CD14-positive monocyte (primary cell): Measurements from ENCODE around the gene COL25A1. TPM values are rescaled to one million over a fixed set of nuclear protein-coding genes. Genes with fewer than 3 reads are reported as not detected.
"Not testable (repeated sequence)": the region's sequence is repeated elsewhere in the genome, so short reads cannot be mapped to it uniquely, and the experiment has no call there.

ENCODE experiments used
- DNase-seq, 3 donors: peaks; one replicate each; pipeline ENCODE4 v3.0.0-alpha.2; 2011 to 2022
- H2AFZ ChIP-seq: 2 replicates; pipeline ENCODE4 v1.6.0; 2012; ENCODE audit warnings: mild to moderate bottlenecking, low read depth, low read length, inconsistent platforms; ENCODE audit not compliant: insufficient read depth, poor library complexity, severe bottlenecking
- H3K27ac ChIP-seq, 2 donors: 1 replicate in 1 of 2; 2 replicates in 1 of 2; pipeline ENCODE4 v1.5.1; 2012 to 2013; ENCODE audit warnings: low read length in 2 of 2, control low read depth in 1 of 2, inconsistent platforms in 1 of 2, low read depth in 1 of 2, mild to moderate bottlenecking in 1 of 2
- H3K27me3 ChIP-seq, 2 donors: one replicate each; pipeline versions ENCODE4 v1.6.0 to v1.6.1; 2011 to 2013; ENCODE audit warnings: low read length in 2 of 2; ENCODE audit not compliant: control insufficient read depth in 2 of 2, insufficient read depth in 2 of 2
- H3K36me3 ChIP-seq, 2 donors: replicated peaks in 1 of 2; 1 replicate in 1 of 2; 2 replicates in 1 of 2; pipeline versions ENCODE4 v1.5.1 to v1.6.1; 2012 to 2013; ENCODE audit warnings: low read length in 2 of 2, control low read depth in 1 of 2, inconsistent platforms in 1 of 2, mild to moderate bottlenecking in 1 of 2; ENCODE audit not compliant: insufficient read depth in 2 of 2, control insufficient read depth in 1 of 2
- H3K4me1 ChIP-seq, 2 donors: 1 replicate in 1 of 2; 2 replicates in 1 of 2; pipeline versions ENCODE4 v1.5.1 to v1.6.1; 2012 to 2013; ENCODE audit warnings: low read length in 2 of 2, control low read depth in 1 of 2, inconsistent platforms in 1 of 2, mild to moderate bottlenecking in 1 of 2, moderate library complexity in 1 of 2; ENCODE audit not compliant: insufficient read depth in 2 of 2, control insufficient read depth in 1 of 2
- H3K4me2 ChIP-seq: replicated peaks from 2 replicates; pipeline ENCODE3; 2012; ENCODE audit warnings: low read length, moderate library complexity, mild to moderate bottlenecking; ENCODE audit not compliant: poor library complexity, severe bottlenecking; ENCODE audit errors: extremely low read depth
- H3K4me3 ChIP-seq, 3 experiments: fragments of 200-600 bp in 1 of 3; sonication (generic) in 1 of 3; replicated peaks in 1 of 3; 1 replicate in 2 of 3; 2 replicates in 1 of 3; pipeline ENCODE4 v1.5.1; 2011 to 2013; ENCODE audit warnings: low read length in 3 of 3, mild to moderate bottlenecking in 3 of 3, control low read depth in 2 of 3, low read depth in 2 of 3, inconsistent platforms in 1 of 3, moderate library complexity in 1 of 3
- H3K79me2 ChIP-seq: 2 replicates; pipeline ENCODE4 v1.6.0; 2012; ENCODE audit warnings: mild to moderate bottlenecking, control low read depth, inconsistent platforms, low read length, moderate library complexity; ENCODE audit not compliant: insufficient read depth
- H3K9ac ChIP-seq: 2 replicates; pipeline ENCODE4 v1.6.0; 2017; ENCODE audit warnings: low read length, mild to moderate bottlenecking; ENCODE audit not compliant: insufficient read depth, poor library complexity, severe bottlenecking
- H3K9me3 ChIP-seq, 2 donors: replicated peaks in 1 of 2; 1 replicate in 1 of 2; 2 replicates in 1 of 2; pipeline versions ENCODE4 v1.5.1 to v1.6.1; 2012 to 2013; ENCODE audit warnings: low read length in 2 of 2, control low read depth in 1 of 2; ENCODE audit not compliant: control insufficient read depth in 1 of 2, insufficient read depth in 1 of 2
- H4K20me1 ChIP-seq: 2 replicates; pipeline ENCODE4 v1.6.0; 2012; ENCODE audit warnings: mild to moderate bottlenecking, low read length, control low read depth, moderate library complexity; ENCODE audit not compliant: insufficient read depth
- H3K27ac Mint-ChIP-seq, 7 donors: one replicate each; pipeline ENCODE4 v1.8.0; 2020; ENCODE audit warnings: mild to moderate bottlenecking in 7 of 7, mixed read lengths in 7 of 7, moderate library complexity in 6 of 7, inconsistent platforms in 2 of 7
- H3K27me3 Mint-ChIP-seq, 3 donors: one replicate each; pipeline ENCODE4 v1.8.0; 2021 to 2022; ENCODE audit warnings: low read depth in 3 of 3, mild to moderate bottlenecking in 3 of 3, mixed read lengths in 3 of 3, moderate library complexity in 3 of 3, inconsistent platforms in 1 of 3
- H3K36me3 Mint-ChIP-seq, 2 donors: one replicate each; pipeline ENCODE4 v1.8.0; 2020; ENCODE audit warnings: mixed read lengths in 2 of 2, inconsistent platforms in 1 of 2, mild to moderate bottlenecking in 1 of 2
- H3K4me1 Mint-ChIP-seq: one replicate; pipeline ENCODE4 v1.8.0; 2020; ENCODE audit warnings: mild to moderate bottlenecking, mixed read lengths
- H3K4me3 Mint-ChIP-seq, 2 donors: one replicate each; pipeline ENCODE4 v1.8.0; 2020; ENCODE audit warnings: mild to moderate bottlenecking in 2 of 2, mixed read lengths in 2 of 2, moderate library complexity in 1 of 2
- H3K9me3 Mint-ChIP-seq, 7 donors: one replicate each; pipeline ENCODE4 v1.8.0; 2020 to 2022; ENCODE audit warnings: mixed read lengths in 7 of 7, mild to moderate bottlenecking in 6 of 7, moderate library complexity in 6 of 7, inconsistent platforms in 2 of 7
- WGBS: methylation state at CpG from one replicate; pipeline ENCODE4 v1.1.5; 2013; ENCODE audit warnings: missing lambda C conversion rate; ENCODE audit not compliant: insufficient coverage; 5-methylcytosine and 5-hydroxymethylcytosine counted together
- intact Hi-C, 2 donors: fragments of 100-400 bp; cut with micrococcal nuclease; formaldehyde crosslinking; loops; one replicate each; pipeline versions ENCODE4 v1.15.0 to v1.15.1; 2023
- polyA plus RNA-seq, 3 donors: library from polyadenylated mRNA; depleted of rRNA in 1 of 3; unstranded in 2 of 3; stranded (reverse) in 1 of 3; fragments of 300-500 nt in 2 of 3; fragments of >200 nt in 1 of 3; fragmentation: Illumina TruSeq in 2 of 3; gene quantifications; 1 replicate in 2 of 3; 2 replicates in 1 of 3; pipeline ENCODE4 v1.2.3, GENCODE V29; 2012 to 2021
- TF ChIP-seq, protein P1 (sequence below): fragments of 200-600 bp; IDR thresholded peaks from one replicate; pipeline ENCODE4 v1.8.0; 2022; ENCODE audit warnings: antibody characterized with exemption, mild to moderate bottlenecking

Gene COL25A1
- polyA plus RNA-seq, 3 donors = not detected

DNA sequence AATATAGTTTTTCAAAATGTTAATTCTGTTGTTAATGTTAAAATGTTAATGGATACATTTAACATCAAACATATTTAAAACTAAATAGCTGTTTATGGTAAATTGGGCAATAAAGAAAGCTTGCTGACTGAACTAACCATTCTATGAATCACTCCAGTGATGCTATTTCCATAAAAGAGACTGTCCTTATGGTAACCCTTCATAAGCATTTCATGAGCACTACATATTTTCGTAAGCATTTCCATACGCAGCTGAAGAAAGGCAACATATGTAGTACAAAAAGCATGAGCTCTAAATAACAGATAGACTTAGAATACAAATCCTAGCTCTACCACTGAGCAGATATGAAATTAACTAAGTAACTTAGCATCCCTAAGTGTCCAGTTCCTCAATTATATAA is 188.9 kb downstream of the COL25A1 start:
- no peaks in the 10 kb centered on the region for H3K27me3 Mint-ChIP-seq
- no peak overlapping the region for H3K27ac Mint-ChIP-seq
- DNase-seq = no peak
- WGBS = no CpG with 5 or more reads among the region's 2 CpGs
- intact Hi-C loops = no loop called here
- H3K36me3 Mint-ChIP-seq = no peaks in the 10 kb centered on the region
- H3K4me3 Mint-ChIP-seq = no peak overlapping the region
- Histone ChIP-seq H3K9ac (no peak overlapping the region), H4K20me1 (no peaks in the 10 kb centered on the region), H3K4me1 (no peaks in the 10 kb centered on the region), H3K27me3 (no peaks in the 10 kb centered on the region), H3K4me2 (no peak overlapping the region), H3K79me2 (no peaks in the 10 kb centered on the region), H3K4me3 (no peak overlapping the region), H3K27ac (no peak overlapping the region), H3K36me3 (no peaks in the 10 kb centered on the region), H3K9me3 (no peaks in the 10 kb centered on the region), H2AFZ (no peak overlapping the region)
- H3K9me3 Mint-ChIP-seq = peaks cover 0 to 2% (median 0%) of the 10 kb centered on the region in 7 donors
- TF ChIP-seq, protein P1, sequence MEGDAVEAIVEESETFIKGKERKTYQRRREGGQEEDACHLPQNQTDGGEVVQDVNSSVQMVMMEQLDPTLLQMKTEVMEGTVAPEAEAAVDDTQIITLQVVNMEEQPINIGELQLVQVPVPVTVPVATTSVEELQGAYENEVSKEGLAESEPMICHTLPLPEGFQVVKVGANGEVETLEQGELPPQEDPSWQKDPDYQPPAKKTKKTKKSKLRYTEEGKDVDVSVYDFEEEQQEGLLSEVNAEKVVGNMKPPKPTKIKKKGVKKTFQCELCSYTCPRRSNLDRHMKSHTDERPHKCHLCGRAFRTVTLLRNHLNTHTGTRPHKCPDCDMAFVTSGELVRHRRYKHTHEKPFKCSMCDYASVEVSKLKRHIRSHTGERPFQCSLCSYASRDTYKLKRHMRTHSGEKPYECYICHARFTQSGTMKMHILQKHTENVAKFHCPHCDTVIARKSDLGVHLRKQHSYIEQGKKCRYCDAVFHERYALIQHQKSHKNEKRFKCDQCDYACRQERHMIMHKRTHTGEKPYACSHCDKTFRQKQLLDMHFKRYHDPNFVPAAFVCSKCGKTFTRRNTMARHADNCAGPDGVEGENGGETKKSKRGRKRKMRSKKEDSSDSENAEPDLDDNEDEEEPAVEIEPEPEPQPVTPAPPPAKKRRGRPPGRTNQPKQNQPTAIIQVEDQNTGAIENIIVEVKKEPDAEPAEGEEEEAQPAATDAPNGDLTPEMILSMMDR = no peak
- no peaks in the 10 kb centered on the region for H3K4me1 Mint-ChIP-seq

DNA sequence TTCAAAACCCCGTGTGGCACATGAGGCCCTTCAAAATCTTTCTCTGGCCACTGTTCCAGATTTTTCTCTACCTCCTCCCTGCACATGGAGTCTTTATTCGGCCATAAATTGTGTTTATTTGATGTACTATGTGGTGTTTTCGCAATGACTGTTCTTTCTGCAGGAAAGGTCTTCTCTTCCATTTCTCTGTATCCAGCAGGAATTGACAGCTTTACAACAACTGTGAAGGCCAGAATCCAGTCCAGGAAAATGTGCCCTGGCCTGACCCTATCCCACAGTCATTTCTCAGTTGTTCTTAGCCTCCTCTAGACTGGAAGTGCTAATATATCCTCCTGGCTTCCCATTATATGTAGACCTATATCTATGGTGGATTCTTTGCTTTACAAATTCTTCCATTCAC is 191.4 kb downstream of the COL25A1 start:
- H3K4me1 Mint-ChIP-seq = no peaks in the 10 kb centered on the region
- no peaks in the 10 kb centered on the region for H4K20me1 ChIP-seq
- H3K9ac ChIP-seq = no peak overlapping the region
- peaks cover 0 to 2% (median 0%) of the 10 kb centered on the region in 7 donors for H3K9me3 Mint-ChIP-seq
- no peaks in the 10 kb centered on the region for H3K79me2 ChIP-seq
- no peaks in the 10 kb centered on the region for H3K36me3 ChIP-seq
- H3K27ac Mint-ChIP-seq = no peak overlapping the region
- H3K9me3 ChIP-seq = no peaks in the 10 kb centered on the region
- no peak overlapping the region for H3K4me3 ChIP-seq
- H3K4me1 ChIP-seq = no peaks in the 10 kb centered on the region
- TF ChIP-seq, protein P1 = no peak
- no CpG with 5 or more reads among the region's 3 CpGs for WGBS
- intact Hi-C loops = no loop called here
- H3K27me3 Mint-ChIP-seq = no peaks in the 10 kb centered on the region
- H3K36me3 Mint-ChIP-seq = no peaks in the 10 kb centered on the region
- H2AFZ ChIP-seq = no peak overlapping the region
- H3K4me2 ChIP-seq = no peak overlapping the region
- DNase-seq = no peak
- no peak overlapping the region for H3K27ac ChIP-seq
- H3K4me3 Mint-ChIP-seq = no peak overlapping the region
- no peaks in the 10 kb centered on the region for H3K27me3 ChIP-seq

DNA sequence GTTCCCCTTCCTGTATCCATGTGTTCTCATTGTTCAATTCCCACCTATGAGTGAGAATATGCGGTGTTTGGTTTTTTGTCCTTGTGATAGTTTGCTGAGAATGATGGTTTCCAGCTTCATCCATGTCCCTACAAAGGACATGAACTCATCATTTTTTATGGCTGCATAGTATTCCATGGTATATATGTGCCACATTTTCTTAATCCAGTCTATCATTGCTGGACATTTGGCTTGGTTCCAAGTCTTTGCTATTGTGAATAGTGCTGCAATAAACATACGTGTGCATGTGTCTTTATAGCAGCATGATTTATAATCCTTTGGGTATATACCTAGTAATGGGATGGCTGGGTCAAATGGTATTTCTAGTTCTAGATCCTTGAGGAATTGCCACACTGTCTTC is 194.2 kb downstream of the COL25A1 start:
- DNase-seq, H3K27me3 ChIP-seq, intact Hi-C loops, H3K27me3 Mint-ChIP-seq, H3K4me2 ChIP-seq, H2AFZ ChIP-seq, H3K9me3 ChIP-seq, H3K36me3 ChIP-seq, H3K4me1 Mint-ChIP-seq, H4K20me1 ChIP-seq, H3K4me3 ChIP-seq, H3K9me3 Mint-ChIP-seq, H3K79me2 ChIP-seq, H3K4me3 Mint-ChIP-seq, H3K36me3 Mint-ChIP-seq, H3K27ac Mint-ChIP-seq, H3K4me1 ChIP-seq, H3K9ac ChIP-seq, H3K27ac ChIP-seq: not testable (repeated sequence)
- no CpG with 5 or more reads among the region's 2 CpGs for WGBS
